Lower lobe of right lung (tissue), 2 donors: Measurements from ENCODE around the gene DOCK6. TPM values are rescaled to one million over a fixed set of nuclear protein-coding genes. Genes with fewer than 3 reads are reported as not detected.
A peak's percentile ranks its signal among the peaks of the same experiment; 100 is the strongest.

Experiments
- ATAC-seq, 2 donors: fragments of 200-7000 bp; cut with Tn5 transposase; one replicate each; pipeline ENCODE4 v1.9.1; 2020 to 2022; ENCODE audit warnings: mild to moderate bottlenecking in 2 of 2, moderate library complexity in 2 of 2
- DNase-seq: peaks from one replicate; pipeline ENCODE4 v3.0.0-alpha.2; 2020
- H3K27ac ChIP-seq: fragments of 200-600 bp; one replicate; pipeline ENCODE4 v1.8.0; 2022
- H3K27me3 ChIP-seq: fragments of 200-600 bp; one replicate; pipeline ENCODE4 v1.8.0; 2022; ENCODE audit warnings: low read depth
- H3K36me3 ChIP-seq: fragments of 200-600 bp; one replicate; pipeline ENCODE4 v1.8.0; 2022; ENCODE audit warnings: mild to moderate bottlenecking
- H3K4me1 ChIP-seq: fragments of 200-600 bp; one replicate; pipeline ENCODE4 v1.8.0; 2022
- H3K4me3 ChIP-seq: fragments of 200-600 bp; one replicate; pipeline ENCODE4 v1.8.0; 2022; ENCODE audit warnings: mild to moderate bottlenecking
- H3K9me3 ChIP-seq: fragments of 200-600 bp; one replicate; pipeline ENCODE4 v1.8.0; 2022
- intact Hi-C: fragments of 100-400 bp; cut with DNase I; formaldehyde crosslinking; loops from one replicate; pipeline ENCODE4 v1.11.0; 2022
- total RNA-seq: library from RNA; stranded (reverse); fragmentation: NEBNext Ultra II Directional; extraction: Animal tissue kit (Norgen Biotek cat#: 25700); gene quantifications from one replicate; pipeline ENCODE4 v1.2.1, GENCODE V29; 2021
- TF ChIP-seq, protein P1 (sequence below): fragments of 200-600 bp; IDR thresholded peaks from one replicate; pipeline ENCODE4 v1.8.0; 2022; ENCODE audit warnings: antibody characterized with exemption, mild to moderate bottlenecking
- donor health status: DM: no; HTN: yes; CAD: no; lungs with severe emphysema.

The DOCK6 gene
- total RNA-seq, 1 donor from 2014 or later = 106 TPM

DNA sequence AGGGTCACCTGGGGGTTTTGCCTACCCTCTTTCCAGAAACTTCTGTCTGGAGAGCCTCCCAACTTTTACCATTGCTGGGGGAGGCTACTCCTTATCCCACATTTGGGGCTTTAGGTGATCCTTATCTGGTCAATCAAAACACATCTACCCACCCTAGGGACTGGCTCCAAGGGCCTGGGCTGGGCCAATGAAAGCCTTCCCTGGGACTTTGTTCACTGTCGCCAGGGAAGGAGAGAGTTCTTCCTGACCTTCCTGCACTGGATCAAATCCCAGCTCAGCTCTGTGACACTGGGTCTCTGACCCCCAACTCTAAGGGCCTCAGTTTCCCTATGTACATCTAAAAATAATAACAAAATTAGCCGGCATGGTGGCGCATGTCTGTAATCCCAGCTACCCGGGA is 11.1 kb downstream of the DOCK6 start:
- no peaks in the 10 kb centered on the region for H3K9me3 ChIP-seq

DNA sequence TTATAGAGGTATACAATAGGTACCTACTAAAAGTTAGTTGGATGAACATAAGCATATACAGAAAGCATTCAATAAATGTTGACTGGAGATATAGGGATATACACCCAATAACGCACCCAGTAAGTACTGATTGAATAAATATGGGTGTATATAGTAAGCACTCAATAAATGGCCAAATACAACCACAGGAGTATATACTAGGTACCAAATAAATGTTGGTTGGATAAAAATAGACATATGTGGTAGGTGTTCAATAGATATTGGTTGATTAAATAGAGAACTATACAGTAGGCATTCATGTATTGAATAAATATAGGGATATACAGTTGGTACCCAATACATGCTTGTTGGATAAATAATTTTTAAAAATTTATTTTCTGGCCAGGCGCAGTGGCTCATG is 13.5 kb downstream of the DOCK6 start:
- H3K36me3 ChIP-seq = peaks cover 59% of the 10 kb centered on the region
- no peak overlapping the region for H3K27ac ChIP-seq
- intact Hi-C loops = no loop called here
- no peak overlapping the region for H3K4me3 ChIP-seq
- H3K27me3 ChIP-seq = no peaks in the 10 kb centered on the region
- ATAC-seq (no peak), DNase-seq (no peak)
- no peaks in the 10 kb centered on the region for H3K9me3 ChIP-seq
- TF ChIP-seq, protein P1, sequence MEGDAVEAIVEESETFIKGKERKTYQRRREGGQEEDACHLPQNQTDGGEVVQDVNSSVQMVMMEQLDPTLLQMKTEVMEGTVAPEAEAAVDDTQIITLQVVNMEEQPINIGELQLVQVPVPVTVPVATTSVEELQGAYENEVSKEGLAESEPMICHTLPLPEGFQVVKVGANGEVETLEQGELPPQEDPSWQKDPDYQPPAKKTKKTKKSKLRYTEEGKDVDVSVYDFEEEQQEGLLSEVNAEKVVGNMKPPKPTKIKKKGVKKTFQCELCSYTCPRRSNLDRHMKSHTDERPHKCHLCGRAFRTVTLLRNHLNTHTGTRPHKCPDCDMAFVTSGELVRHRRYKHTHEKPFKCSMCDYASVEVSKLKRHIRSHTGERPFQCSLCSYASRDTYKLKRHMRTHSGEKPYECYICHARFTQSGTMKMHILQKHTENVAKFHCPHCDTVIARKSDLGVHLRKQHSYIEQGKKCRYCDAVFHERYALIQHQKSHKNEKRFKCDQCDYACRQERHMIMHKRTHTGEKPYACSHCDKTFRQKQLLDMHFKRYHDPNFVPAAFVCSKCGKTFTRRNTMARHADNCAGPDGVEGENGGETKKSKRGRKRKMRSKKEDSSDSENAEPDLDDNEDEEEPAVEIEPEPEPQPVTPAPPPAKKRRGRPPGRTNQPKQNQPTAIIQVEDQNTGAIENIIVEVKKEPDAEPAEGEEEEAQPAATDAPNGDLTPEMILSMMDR = no peak
- H3K4me1 ChIP-seq = peaks cover 36% of the 10 kb centered on the region

More for the DNA sequence above, 11.1 kb downstream of the DOCK6 start:
- H3K4me3 ChIP-seq = no peak overlapping the region
- intact Hi-C loops = no loop called here
- TF ChIP-seq, protein P1 = no peak
- peaks cover 50% of the 10 kb centered on the region for H3K4me1 ChIP-seq
- DNase-seq (no peak), ATAC-seq (no peak)
- peaks cover 58% of the 10 kb centered on the region for H3K36me3 ChIP-seq
- H3K27me3 ChIP-seq = no peaks in the 10 kb centered on the region
- no peak overlapping the region for H3K27ac ChIP-seq

DNA sequence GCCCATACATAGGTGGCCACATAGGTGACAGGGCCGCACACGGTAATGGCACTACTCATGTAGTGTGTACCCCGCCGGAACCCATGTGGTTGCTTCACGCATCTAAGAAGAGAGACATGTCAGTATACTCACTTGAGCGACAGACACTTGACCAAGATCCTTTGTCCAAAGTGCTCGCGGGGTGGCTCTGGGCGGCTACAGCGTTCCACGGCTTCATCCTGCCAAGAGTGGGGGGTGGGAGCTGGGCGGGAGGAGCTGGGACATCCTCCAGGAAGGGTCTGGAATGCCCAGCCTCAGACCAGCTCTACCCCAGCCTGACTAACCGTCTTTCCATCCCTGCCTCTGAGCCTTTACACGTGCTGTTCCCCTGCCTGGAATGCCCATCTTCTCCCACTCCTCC is 14.4 kb downstream of the DOCK6 start:
- ATAC-seq (no peak), DNase-seq (no peak)
- no peak overlapping the region for H3K4me3 ChIP-seq
- no peaks in the 10 kb centered on the region for H3K9me3 ChIP-seq
- H3K36me3 ChIP-seq = peaks cover 57% of the 10 kb centered on the region
- TF ChIP-seq, protein P1 = no peak
- no peaks in the 10 kb centered on the region for H3K27me3 ChIP-seq
- peaks cover 33% of the 10 kb centered on the region for H3K4me1 ChIP-seq
- intact Hi-C loops = no loop called here
- peak overlapping the region; percentile 50 for H3K27ac ChIP-seq

DNA sequence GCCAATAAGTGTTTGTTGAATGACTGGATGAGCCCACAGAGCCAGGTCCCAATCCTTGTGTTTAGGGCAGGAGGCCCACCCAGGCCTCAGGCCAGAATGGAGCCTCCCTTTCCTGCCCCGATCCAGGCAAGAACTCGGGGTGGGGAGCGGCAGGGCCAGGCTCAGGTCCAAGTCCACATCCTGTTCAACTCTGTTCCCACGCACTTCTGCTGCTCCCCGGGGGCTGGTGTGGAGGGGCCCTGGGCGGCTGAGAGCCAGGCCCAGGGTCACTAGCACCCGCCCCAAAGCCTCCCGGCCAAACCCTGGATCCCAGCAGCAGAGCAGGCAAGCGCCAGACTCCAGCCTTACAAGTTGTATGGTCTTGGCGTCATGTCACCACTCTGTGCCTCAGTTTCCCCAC is 14.9 kb downstream of the DOCK6 start:
- ATAC-seq (peak; percentile 22 to 52), DNase-seq (no peak)
- Histone ChIP-seq H3K27ac (peak overlapping the region; percentile 50), H3K4me1 (peaks cover 28% of the 10 kb centered on the region), H3K4me3 (no peak overlapping the region), H3K27me3 (no peaks in the 10 kb centered on the region), H3K9me3 (no peaks in the 10 kb centered on the region), H3K36me3 (peaks cover 57% of the 10 kb centered on the region)
- TF ChIP-seq, protein P1 = no peak
- intact Hi-C loops = no loop called here

DNA sequence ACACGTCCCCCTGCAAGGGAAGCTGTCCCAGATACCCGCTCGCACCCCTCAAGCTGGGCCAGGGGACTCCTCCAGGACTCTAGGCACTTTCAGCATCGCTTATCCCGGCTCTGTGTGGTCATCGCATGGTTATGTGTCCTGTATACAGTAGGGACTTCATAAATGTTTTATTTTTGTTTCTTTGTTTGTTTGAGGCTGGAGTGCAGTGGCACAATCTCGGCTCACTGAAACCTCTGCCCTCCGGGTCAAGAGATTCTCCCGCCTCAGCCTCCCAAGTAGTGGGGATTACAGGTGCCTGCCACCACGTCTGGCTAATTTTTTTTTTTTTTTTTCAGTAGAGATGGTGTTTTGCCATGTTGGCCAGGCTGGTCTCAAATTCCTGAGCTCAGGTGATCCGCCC is 15.4 kb downstream of the DOCK6 start:
- peaks cover 57% of the 10 kb centered on the region for H3K36me3 ChIP-seq
- ATAC-seq = no peak
- TF ChIP-seq, protein P1 = no peak

More for the DNA sequence above, 15.4 kb downstream of the DOCK6 start:
- Histone ChIP-seq H3K4me3 (no peak overlapping the region), H3K27ac (peak overlapping the region; percentile 50), H3K27me3 (no peaks in the 10 kb centered on the region), H3K4me1 (peaks cover 23% of the 10 kb centered on the region), H3K9me3 (no peaks in the 10 kb centered on the region)
- intact Hi-C loops = no loop called here
- no peak for DNase-seq
